ENCODE results near the gene SCN5A. TPM values are rescaled to one million over a fixed set of nuclear protein-coding genes. Genes with fewer than 3 reads are reported as not detected.

Gene SCN5A
- total and polyA plus RNA-seq, 9 donors = 1.9 to 4.8 (median 4.3) TPM

DNA sequence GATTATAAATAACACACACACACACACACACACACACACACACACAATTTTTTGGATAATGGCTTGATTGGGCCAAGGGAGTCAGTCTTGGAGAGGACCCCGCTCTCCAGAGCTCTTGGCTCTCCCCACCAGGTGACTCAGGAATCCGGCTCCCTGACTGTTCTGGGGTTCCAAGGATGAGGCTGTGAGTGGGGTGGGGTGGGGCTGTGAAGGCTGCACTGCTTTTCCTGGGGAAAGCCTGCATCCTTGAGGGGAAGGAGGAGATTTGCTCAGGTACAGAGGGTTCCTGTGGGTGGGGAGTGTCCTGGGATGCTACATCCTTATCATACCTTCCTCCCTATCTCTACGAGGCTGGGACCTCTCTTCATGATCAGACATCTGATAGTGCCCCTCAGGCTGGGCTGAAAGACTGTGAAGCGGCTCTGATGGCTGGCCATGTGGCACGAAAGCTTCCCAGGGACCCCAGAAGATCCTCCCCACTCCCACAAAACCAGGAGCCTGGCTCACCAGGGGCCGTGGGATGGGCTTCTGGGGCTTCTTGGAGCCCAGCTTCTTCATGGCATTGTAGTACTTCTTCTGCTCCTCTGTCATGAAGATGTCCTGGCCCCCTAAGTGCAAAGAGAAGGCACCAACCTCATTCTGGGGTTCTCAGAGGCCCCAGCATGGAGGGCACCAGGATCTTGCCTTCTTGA is 94.2 kb downstream of the SCN5A start:
- H3K27me3 ChIP-seq (ENCODE audit: control insufficient read depth, insufficient read depth, low read length) = no peaks in the 10 kb centered on the region
- H3K36me3 ChIP-seq (ENCODE audit: control insufficient read depth, insufficient read depth, low read length) = no peaks in the 10 kb centered on the region
- H3K27ac ChIP-seq (ENCODE audit: low read length) = no peak overlapping the region
- H3K9me3 ChIP-seq (replicated peaks; ENCODE audit: control insufficient read depth, low read depth, low read length) = no peaks in the 10 kb centered on the region
- 88% methylated on average over 2 of the region's 6 CpGs for WGBS (ENCODE audit: insufficient coverage)
- no peaks in the 10 kb centered on the region for H3K4me1 ChIP-seq (ENCODE audit: control insufficient read depth, insufficient read depth, low read length)
- no peak overlapping the region for H3K4me3 ChIP-seq (ENCODE audit: low read length)
- DNase-seq = no peak

- no peaks in the 10 kb centered on the region for H3K9me3 ChIP-seq (replicated peaks; ENCODE audit: control insufficient read depth, low read depth, low read length)
- H3K4me1 ChIP-seq (ENCODE audit: control insufficient read depth, insufficient read depth, low read length) = no peaks in the 10 kb centered on the region
- no peak overlapping the region for H3K27ac ChIP-seq (ENCODE audit: low read length)
- WGBS (ENCODE audit: insufficient coverage) = 90% methylated on average over 6 of the region's 8 CpGs
- no peak for DNase-seq
- no peaks in the 10 kb centered on the region for H3K27me3 ChIP-seq (ENCODE audit: control insufficient read depth, insufficient read depth, low read length)
- no peaks in the 10 kb centered on the region for H3K36me3 ChIP-seq (ENCODE audit: control insufficient read depth, insufficient read depth, low read length)
- H3K4me3 ChIP-seq (ENCODE audit: low read length) = no peak overlapping the region
Observed at GRCh38 chr3:38554127-38554827, 95.2 kb downstream of the SCN5A start.

- H3K9me3 ChIP-seq (replicated peaks; ENCODE audit: control insufficient read depth, low read depth, low read length) = no peaks in the 10 kb centered on the region
- H3K4me3 ChIP-seq (ENCODE audit: low read length) = no peak overlapping the region
- no peaks in the 10 kb centered on the region for H3K27me3 ChIP-seq (ENCODE audit: control insufficient read depth, insufficient read depth, low read length)
- H3K4me1 ChIP-seq (ENCODE audit: control insufficient read depth, insufficient read depth, low read length) = peaks cover 5% of the 10 kb centered on the region
- H3K27ac ChIP-seq (ENCODE audit: low read length) = no peak overlapping the region
- no peaks in the 10 kb centered on the region for H3K36me3 ChIP-seq (ENCODE audit: control insufficient read depth, insufficient read depth, low read length)
- no peak for DNase-seq
- WGBS (ENCODE audit: insufficient coverage) = no CpG with 5 or more reads among the region's 2 CpGs
Observed at GRCh38 chr3:38553071-38553470, 96.4 kb downstream of the SCN5A start.

DNA sequence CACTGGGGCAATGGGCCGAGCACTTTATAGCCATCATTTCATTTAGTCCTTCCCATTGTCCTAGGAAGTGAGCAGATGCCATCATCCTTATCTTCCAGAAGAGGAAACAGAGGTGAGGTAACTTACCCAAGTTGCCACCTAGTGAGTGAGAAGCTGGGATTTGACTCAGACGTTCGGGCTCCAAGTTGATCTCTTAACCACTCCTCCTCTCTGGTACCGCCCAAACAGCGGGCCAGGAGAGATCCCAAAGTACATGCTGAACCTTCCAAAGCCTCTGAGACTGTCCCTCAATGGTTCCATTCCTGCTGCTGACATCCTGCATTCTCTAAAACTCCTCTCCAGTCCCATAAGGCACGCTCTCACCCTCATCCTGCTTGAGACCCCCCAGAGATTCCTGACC is 97.1 kb downstream of the SCN5A start:
- H3K27me3 ChIP-seq (ENCODE audit: control insufficient read depth, insufficient read depth, low read length) = no peaks in the 10 kb centered on the region
- H3K4me1 ChIP-seq (ENCODE audit: control insufficient read depth, insufficient read depth, low read length) = peaks cover 8% of the 10 kb centered on the region
- 80% methylated on average over 1 of the region's 6 CpGs for whole genome bisulfite sequencing (ENCODE audit: insufficient coverage)
- no peaks in the 10 kb centered on the region for H3K36me3 ChIP-seq (ENCODE audit: control insufficient read depth, insufficient read depth, low read length)
- no peak overlapping the region for H3K4me3 ChIP-seq (ENCODE audit: low read length)
- no peak for DNase-seq
- H3K27ac ChIP-seq (ENCODE audit: low read length) = no peak overlapping the region
- H3K9me3 ChIP-seq (replicated peaks; ENCODE audit: control insufficient read depth, low read depth, low read length) = no peaks in the 10 kb centered on the region

GRCh38 chr3:38551026-38551832 is 98.3 kb downstream of the SCN5A start:
- Histone ChIP-seq H3K4me1 (ENCODE audit: control insufficient read depth, insufficient read depth, low read length) (peaks cover 8% of the 10 kb centered on the region), H3K4me3 (ENCODE audit: low read length) (no peak overlapping the region), H3K36me3 (ENCODE audit: control insufficient read depth, insufficient read depth, low read length) (no peaks in the 10 kb centered on the region), H3K9me3 (replicated peaks; ENCODE audit: control insufficient read depth, low read depth, low read length) (no peaks in the 10 kb centered on the region), H3K27me3 (ENCODE audit: control insufficient read depth, insufficient read depth, low read length) (no peaks in the 10 kb centered on the region), H3K27ac (ENCODE audit: low read length) (no peak overlapping the region)
- DNase-seq = no peak
- 95% methylated on average over 29 of the region's 30 CpGs for WGBS (ENCODE audit: insufficient coverage)

- no peak overlapping the region for H3K4me3 ChIP-seq (ENCODE audit: low read length)
- no peaks in the 10 kb centered on the region for H3K9me3 ChIP-seq (replicated peaks; ENCODE audit: control insufficient read depth, low read depth, low read length)
- H3K27me3 ChIP-seq (ENCODE audit: control insufficient read depth, insufficient read depth, low read length) = no peaks in the 10 kb centered on the region
- WGBS (ENCODE audit: insufficient coverage) = 95% methylated on average over 27 of the region's 33 CpGs
- no peak for DNase-seq
- H3K36me3 ChIP-seq (ENCODE audit: control insufficient read depth, insufficient read depth, low read length) = no peaks in the 10 kb centered on the region
- no peak overlapping the region for H3K27ac ChIP-seq (ENCODE audit: low read length)
- H3K4me1 ChIP-seq (ENCODE audit: control insufficient read depth, insufficient read depth, low read length) = peaks cover 9% of the 10 kb centered on the region
Observed at GRCh38 chr3:38549957-38550840, 99.3 kb downstream of the SCN5A start.

DNA sequence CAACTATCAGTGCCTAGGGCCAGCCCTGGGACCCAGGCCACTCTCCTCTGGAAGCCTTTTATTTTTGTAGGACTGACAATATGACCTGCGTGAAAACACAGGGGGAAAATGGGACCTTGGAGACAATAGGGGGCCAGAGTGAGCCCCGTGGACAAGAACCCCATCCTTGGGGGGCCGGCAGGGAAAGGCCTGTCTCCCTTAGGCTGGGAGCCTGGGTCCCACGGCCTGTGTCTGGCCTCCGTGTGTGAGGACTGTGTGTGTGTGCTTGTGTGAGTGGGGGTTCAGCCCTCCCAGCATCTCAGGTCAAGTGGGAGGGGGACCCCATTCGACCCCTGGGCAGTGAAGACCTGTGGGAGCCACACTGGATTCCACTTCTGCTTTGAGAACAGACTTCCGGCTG is 100.0 kb downstream of the SCN5A start:
- Histone ChIP-seq H3K9me3 (replicated peaks; ENCODE audit: control insufficient read depth, low read depth, low read length) (no peaks in the 10 kb centered on the region), H3K27ac (ENCODE audit: low read length) (no peak overlapping the region), H3K27me3 (ENCODE audit: control insufficient read depth, insufficient read depth, low read length) (no peaks in the 10 kb centered on the region), H3K4me1 (ENCODE audit: control insufficient read depth, insufficient read depth, low read length) (peaks cover 16% of the 10 kb centered on the region), H3K36me3 (ENCODE audit: control insufficient read depth, insufficient read depth, low read length) (no peaks in the 10 kb centered on the region), H3K4me3 (ENCODE audit: low read length) (no peak overlapping the region)
- no peak for DNase-seq
- 84% methylated on average over 6 of the region's 7 CpGs for WGBS (ENCODE audit: insufficient coverage)

DNA sequence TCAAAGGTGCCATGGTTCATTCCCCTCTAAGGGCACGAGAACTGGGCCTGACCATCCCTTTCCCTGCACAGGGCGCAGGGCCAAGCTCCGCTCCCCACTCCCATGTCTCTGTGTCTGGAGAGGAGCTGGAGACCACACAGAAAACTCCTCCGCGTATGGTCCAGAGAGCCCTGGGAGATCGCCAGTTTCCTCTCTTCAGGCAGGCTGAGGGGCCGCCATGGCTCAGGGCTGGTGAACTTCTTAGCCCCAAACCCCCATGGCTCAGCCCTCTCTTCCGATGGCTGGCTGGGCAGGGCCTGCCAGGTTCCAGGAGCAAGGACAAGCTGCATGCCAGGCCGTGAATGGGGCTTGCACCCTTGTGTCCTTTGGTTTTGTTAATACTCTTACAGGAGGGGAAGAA is 100.4 kb downstream of the SCN5A start:
- H3K9me3 ChIP-seq (replicated peaks; ENCODE audit: control insufficient read depth, low read depth, low read length) = no peaks in the 10 kb centered on the region
- no peaks in the 10 kb centered on the region for H3K36me3 ChIP-seq (ENCODE audit: control insufficient read depth, insufficient read depth, low read length)
- peaks cover 18% of the 10 kb centered on the region for H3K4me1 ChIP-seq (ENCODE audit: control insufficient read depth, insufficient read depth, low read length)
- WGBS (ENCODE audit: insufficient coverage) = 83% methylated on average over 8 of the region's 9 CpGs
- no peak for DNase-seq
- no peak overlapping the region for H3K4me3 ChIP-seq (ENCODE audit: low read length)
- no peaks in the 10 kb centered on the region for H3K27me3 ChIP-seq (ENCODE audit: control insufficient read depth, insufficient read depth, low read length)
- H3K27ac ChIP-seq (ENCODE audit: low read length) = no peak overlapping the region

DNA sequence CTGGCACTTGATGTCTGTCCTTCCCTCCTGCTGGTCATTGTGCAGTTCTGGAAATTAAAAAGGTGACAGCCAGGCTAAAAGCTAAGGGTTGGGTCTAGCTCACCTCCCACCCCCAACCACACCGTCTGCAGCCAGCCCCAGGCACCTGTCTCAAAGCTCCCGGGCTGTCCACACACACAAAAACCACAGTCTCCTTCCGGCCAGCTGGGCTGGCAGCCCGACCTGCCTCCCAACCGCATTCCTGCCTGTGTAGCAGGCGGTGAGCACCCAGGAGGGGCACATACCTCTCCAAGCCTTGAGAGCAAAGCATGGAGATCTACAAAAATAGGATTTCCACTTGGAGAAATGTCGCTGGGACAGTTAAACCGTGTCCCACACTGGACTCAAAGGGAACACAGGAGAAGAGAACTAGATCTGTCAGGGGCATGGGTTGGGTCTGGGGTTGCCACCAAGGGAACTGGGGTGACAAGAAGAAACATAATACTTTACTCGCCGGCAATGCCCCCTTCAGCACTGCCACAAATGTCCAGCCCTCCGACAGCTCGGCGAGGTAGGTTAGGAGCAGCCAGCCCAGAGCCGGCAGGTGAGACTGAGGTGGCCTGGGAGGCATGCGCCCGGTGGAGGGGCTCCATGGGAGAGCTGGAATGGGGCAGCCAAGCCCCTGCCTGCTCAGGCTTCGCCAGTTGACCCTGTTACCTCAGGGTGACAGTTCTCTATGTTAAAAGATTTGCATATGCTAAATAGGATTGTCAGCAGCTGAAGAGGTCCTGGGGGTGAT is 101.1 kb downstream of the SCN5A start:
- DNase-seq = peak; percentile 34
- 70% methylated on average over 15 of the region's 17 CpGs for WGBS (ENCODE audit: insufficient coverage)
- Histone ChIP-seq H3K4me3 (ENCODE audit: low read length) (no peak overlapping the region), H3K36me3 (ENCODE audit: control insufficient read depth, insufficient read depth, low read length) (no peaks in the 10 kb centered on the region), H3K4me1 (ENCODE audit: control insufficient read depth, insufficient read depth, low read length) (peaks cover 25% of the 10 kb centered on the region), H3K9me3 (replicated peaks; ENCODE audit: control insufficient read depth, low read depth, low read length) (no peaks in the 10 kb centered on the region), H3K27me3 (ENCODE audit: control insufficient read depth, insufficient read depth, low read length) (no peaks in the 10 kb centered on the region), H3K27ac (ENCODE audit: low read length) (no peak overlapping the region)
